ENCODE measurements around the gene OLIG3. TPM values are rescaled to one million over a fixed set of nuclear protein-coding genes. Genes with fewer than 3 reads are reported as not detected.

Gene OLIG3
- total and polyA plus RNA-seq, 7 donors = not detected

DNA sequence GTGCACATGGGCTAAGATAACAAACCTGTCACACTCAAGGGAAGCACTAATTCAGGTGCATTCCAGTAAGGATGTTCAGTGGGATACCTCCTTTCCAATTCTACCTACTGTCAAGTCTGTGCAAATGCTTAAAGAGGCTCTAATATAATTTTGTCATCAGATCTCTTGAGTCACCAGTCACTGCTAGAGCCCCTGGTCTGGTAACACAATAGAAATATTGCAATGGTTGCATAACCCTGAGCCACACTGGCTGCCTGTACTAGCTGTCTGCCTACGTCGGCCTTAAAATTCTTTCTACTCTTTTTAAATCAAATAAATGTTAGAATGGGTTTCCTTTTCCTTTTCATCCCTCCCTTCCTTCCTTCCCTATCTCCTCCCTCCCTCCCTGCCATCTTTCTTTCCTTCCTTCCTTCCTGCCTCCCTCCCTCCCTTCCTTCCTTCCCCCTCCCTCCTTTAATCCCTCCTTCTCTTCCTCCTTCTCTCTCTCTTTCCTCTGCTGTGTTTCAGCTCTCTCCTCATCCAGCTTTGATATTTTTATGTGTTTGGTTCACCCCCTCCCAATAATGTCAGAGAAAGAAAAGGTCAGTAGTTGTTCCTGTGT, 28.1 kb upstream of the OLIG3 start:
- Histone ChIP-seq H3K27ac (no peak overlapping the region), H3K27me3 (ENCODE audit: insufficient read depth in 3 of 3, low read length in 2 of 3) (peaks cover 4 to 24% (median 12%) of the 10 kb centered on the region in 3 donors), H3K36me3 (ENCODE audit: insufficient read depth in 1 of 2, low read depth in 1 of 2) (no peaks in the 10 kb centered on the region), H3K4me1 (no peaks in the 10 kb centered on the region), H3K9me3 (no peaks in the 10 kb centered on the region), H3K4me3 (no peak overlapping the region)
- 48 to 74% (median 64%) methylated on average over 2 of the region's 2 CpGs for WGBS, 3 donors
- intact Hi-C loops (cut with DNase I) = no loop called here
- DNase-seq (no peak), ATAC-seq (no peak)
- TF ChIP-seq, protein P1, sequence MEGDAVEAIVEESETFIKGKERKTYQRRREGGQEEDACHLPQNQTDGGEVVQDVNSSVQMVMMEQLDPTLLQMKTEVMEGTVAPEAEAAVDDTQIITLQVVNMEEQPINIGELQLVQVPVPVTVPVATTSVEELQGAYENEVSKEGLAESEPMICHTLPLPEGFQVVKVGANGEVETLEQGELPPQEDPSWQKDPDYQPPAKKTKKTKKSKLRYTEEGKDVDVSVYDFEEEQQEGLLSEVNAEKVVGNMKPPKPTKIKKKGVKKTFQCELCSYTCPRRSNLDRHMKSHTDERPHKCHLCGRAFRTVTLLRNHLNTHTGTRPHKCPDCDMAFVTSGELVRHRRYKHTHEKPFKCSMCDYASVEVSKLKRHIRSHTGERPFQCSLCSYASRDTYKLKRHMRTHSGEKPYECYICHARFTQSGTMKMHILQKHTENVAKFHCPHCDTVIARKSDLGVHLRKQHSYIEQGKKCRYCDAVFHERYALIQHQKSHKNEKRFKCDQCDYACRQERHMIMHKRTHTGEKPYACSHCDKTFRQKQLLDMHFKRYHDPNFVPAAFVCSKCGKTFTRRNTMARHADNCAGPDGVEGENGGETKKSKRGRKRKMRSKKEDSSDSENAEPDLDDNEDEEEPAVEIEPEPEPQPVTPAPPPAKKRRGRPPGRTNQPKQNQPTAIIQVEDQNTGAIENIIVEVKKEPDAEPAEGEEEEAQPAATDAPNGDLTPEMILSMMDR (IDR thresholded peaks at IDR 0.05) = no peak

DNA sequence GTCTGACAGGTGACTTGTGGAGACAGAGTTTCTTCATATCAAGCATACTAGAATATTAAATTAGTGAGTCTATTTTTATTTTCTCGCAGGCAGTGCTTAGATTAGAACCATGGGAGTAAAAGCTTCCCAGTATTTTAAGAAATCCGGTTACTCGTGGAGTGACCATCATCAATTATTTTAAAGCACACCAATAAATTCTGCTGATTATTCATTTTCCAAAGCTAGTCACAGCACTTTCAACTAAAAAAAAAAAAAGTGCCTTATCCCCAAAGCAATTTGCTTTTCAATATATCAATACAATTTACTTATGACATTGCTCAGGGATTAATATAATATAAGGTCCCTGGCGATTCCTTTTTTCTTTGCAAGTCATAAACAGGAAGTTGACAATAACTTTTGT, 26.3 kb upstream of the OLIG3 start:
- intact Hi-C loops (cut with DNase I) = no loop called here
- DNase-seq (no peak), ATAC-seq (no peak)

DNA sequence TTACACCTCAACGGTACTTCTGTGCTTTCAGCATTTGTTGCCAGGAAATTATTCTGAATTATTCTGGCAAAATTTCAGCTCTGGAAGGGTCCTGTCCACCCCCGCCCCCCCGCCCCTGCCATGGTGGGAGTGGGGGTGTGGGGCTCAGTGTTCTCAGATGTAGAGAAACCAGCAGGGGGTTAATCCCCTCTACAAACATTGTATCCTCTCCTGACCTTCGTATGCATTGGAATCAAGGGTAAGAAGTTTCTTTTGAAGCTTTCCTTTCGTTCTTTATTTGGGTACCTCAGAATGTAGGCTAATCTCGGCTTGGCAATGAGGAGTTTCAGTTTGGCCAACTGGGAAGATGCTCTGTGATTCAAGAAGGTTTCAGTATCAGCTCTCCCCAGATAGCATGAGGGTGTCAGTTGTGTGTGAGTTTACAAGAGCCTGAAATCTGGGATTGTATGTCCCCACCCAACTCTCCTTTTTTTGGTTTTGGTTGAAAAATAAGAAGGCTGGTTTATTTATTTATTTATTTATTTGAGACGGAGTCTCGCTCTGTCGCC, 25.5 kb upstream of the OLIG3 start:
- intact Hi-C loops (cut with DNase I) = no loop called here
- TF ChIP-seq, protein P1 (IDR thresholded peaks at IDR 0.05) = no peak
- Histone ChIP-seq H3K4me1 (no peaks in the 10 kb centered on the region), H3K9me3 (no peaks in the 10 kb centered on the region), H3K27ac (no peak overlapping the region), H3K27me3 (ENCODE audit: insufficient read depth in 3 of 3, low read length in 2 of 3) (peaks cover 7 to 47% (median 18%) of the 10 kb centered on the region in 3 donors), H3K4me3 (no peak overlapping the region), H3K36me3 (ENCODE audit: insufficient read depth in 1 of 2, low read depth in 1 of 2) (no peaks in the 10 kb centered on the region)
- DNase-seq (no peak), ATAC-seq (no peak)
- WGBS, 3 donors = 34 to 39% (median 37%) methylated on average over 9 of the region's 9 CpGs

More for the DNA sequence above, 26.3 kb upstream of the OLIG3 start:
- TF ChIP-seq, protein P1 (IDR thresholded peaks at IDR 0.05) = no peak
- Histone ChIP-seq H3K27ac (no peak overlapping the region), H3K4me1 (no peaks in the 10 kb centered on the region), H3K27me3 (ENCODE audit: insufficient read depth in 3 of 3, low read length in 2 of 3) (peaks cover 7 to 41% (median 13%) of the 10 kb centered on the region in 3 donors), H3K36me3 (ENCODE audit: insufficient read depth in 1 of 2, low read depth in 1 of 2) (no peaks in the 10 kb centered on the region), H3K4me3 (no peak overlapping the region), H3K9me3 (no peaks in the 10 kb centered on the region)
- WGBS, 3 donors = 78 to 83% (median 82%) methylated on average over 4 of the region's 4 CpGs

DNA sequence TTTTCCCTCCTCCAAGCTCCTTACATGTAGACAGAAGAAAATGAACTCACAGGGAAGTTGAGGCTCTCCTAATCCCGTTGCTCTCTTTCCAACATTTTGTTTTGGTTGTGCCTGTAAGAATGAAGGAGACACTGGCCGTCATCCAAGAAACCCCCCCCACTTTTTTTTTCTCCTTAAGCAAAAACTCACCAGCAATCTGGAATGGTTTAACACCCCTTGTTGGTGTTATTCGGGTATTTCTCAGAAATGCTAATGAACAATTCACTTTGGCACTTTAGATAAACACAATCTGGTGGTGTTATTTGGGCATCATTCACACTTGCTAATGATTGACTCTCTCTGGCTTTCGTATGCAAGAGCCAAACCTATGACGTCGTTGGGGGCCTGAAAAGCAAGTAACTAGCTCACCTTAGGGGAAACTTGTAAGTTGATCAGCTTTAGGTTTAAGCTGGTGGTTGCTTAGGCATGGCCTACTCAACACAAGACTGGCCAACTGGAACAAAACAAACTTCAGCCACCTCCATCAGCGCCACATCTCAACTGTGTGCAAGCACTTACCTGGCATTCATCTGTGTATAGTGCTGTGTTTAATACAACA, 24.3 kb upstream of the OLIG3 start:
- Histone ChIP-seq H3K36me3 (ENCODE audit: insufficient read depth in 1 of 2, low read depth in 1 of 2) (no peaks in the 10 kb centered on the region), H3K4me3 (no peak overlapping the region), H3K4me1 (no peaks in the 10 kb centered on the region), H3K27me3 (ENCODE audit: insufficient read depth in 3 of 3, low read length in 2 of 3) (peaks cover 15 to 47% (median 18%) of the 10 kb centered on the region in 3 donors), H3K9me3 (no peaks in the 10 kb centered on the region), H3K27ac (no peak overlapping the region)
- no peak for ATAC-seq
- TF ChIP-seq, protein P1 (IDR thresholded peaks at IDR 0.05) = no peak
- no peak for DNase-seq
- 24 to 30% (median 26%) methylated on average over 7 of the region's 7 CpGs for WGBS, 3 donors
- intact Hi-C loops (cut with DNase I) = no loop called here

Measured in psoas muscle (tissue), 8 donors.